ENCODE results near the gene TUBB4A. TPM values are rescaled to one million over a fixed set of nuclear protein-coding genes. Genes with fewer than 3 reads are reported as not detected.

The TUBB4A gene
- polyA plus RNA-seq, 1 donor from 2014 or later, result 17.8 TPM

- Histone ChIP-seq H3K27me3 (ENCODE audit: insufficient read depth, low read depth, low read length) (no peaks in the 10 kb centered on the region), H3F3A (ENCODE audit: insufficient read depth, low read length, poor library complexity, severe bottlenecking) (no peaks in the 10 kb centered on the region), H3K4me3 (ENCODE audit: low read length) (no peak overlapping the region), H3K79me2 (replicated peaks; ENCODE audit: insufficient read depth, low read length) (no peaks in the 10 kb centered on the region), H3K27ac (ENCODE audit: low read length) (no peak overlapping the region), H3K36me3 (ENCODE audit: insufficient read depth, low read length) (no peaks in the 10 kb centered on the region), H2AFZ (ENCODE audit: low read depth, low read length) (no peak overlapping the region), H4K20me1 (ENCODE audit: insufficient read depth) (no peaks in the 10 kb centered on the region), H3K9me2 (ENCODE audit: insufficient read depth, low read length) (no peaks in the 10 kb centered on the region), H3K9ac (ENCODE audit: low read length) (no peak overlapping the region), H3K9me3 (ENCODE audit: low read length) (no peaks in the 10 kb centered on the region), H3K4me2 (ENCODE audit: low read length) (no peak overlapping the region)
- TF ChIP-seq EP300 (conservative IDR thresholded peaks at IDR 0.05; ENCODE audit: poor library complexity, severe bottlenecking) (no peak), TAF1 (IDR thresholded peaks at IDR 0.05; ENCODE audit: low read depth) (no peak), MXI1 (conservative IDR thresholded peaks at IDR 0.05; ENCODE audit: poor library complexity, severe bottlenecking) (no peak), EZH2 (IDR thresholded peaks at IDR 0.05; ENCODE audit: borderline replicate concordance, insufficient read depth, low read length, poor library complexity, severe bottlenecking) (no peak), CTCF (IDR thresholded peaks at IDR 0.05; ENCODE audit: poor library complexity, severe bottlenecking) (no peak), REST (IDR thresholded peaks at IDR 0.05; ENCODE audit: borderline replicate concordance) (no peak), SMC3 (conservative IDR thresholded peaks at IDR 0.05; ENCODE audit: poor library complexity) (no peak), RAD21 (conservative IDR thresholded peaks at IDR 0.05) (no peak), POLR2AphosphoS5 (IDR thresholded peaks at IDR 0.05) (no peak)
Measured at GRCh38 chr19:6490134-6490533, 12.0 kb downstream of the TUBB4A start.

- Histone ChIP-seq H2AFZ (ENCODE audit: low read depth, low read length) (no peak overlapping the region), H3K79me2 (replicated peaks; ENCODE audit: insufficient read depth, low read length) (no peaks in the 10 kb centered on the region), H3K9ac (ENCODE audit: low read length) (no peak overlapping the region), H3K4me2 (ENCODE audit: low read length) (no peak overlapping the region), H3K27me3 (ENCODE audit: insufficient read depth, low read depth, low read length) (no peaks in the 10 kb centered on the region), H3K9me2 (ENCODE audit: insufficient read depth, low read length) (no peaks in the 10 kb centered on the region), H4K20me1 (ENCODE audit: insufficient read depth) (no peaks in the 10 kb centered on the region), H3K9me3 (ENCODE audit: low read length) (no peaks in the 10 kb centered on the region), H3K4me3 (ENCODE audit: low read length) (no peak overlapping the region), H3F3A (ENCODE audit: insufficient read depth, low read length, poor library complexity, severe bottlenecking) (no peaks in the 10 kb centered on the region), H3K36me3 (ENCODE audit: insufficient read depth, low read length) (no peaks in the 10 kb centered on the region), H3K27ac (ENCODE audit: low read length) (no peak overlapping the region)
- TF ChIP-seq RAD21 (conservative IDR thresholded peaks at IDR 0.05) (no peak), SMC3 (conservative IDR thresholded peaks at IDR 0.05; ENCODE audit: poor library complexity) (no peak), MXI1 (conservative IDR thresholded peaks at IDR 0.05; ENCODE audit: poor library complexity, severe bottlenecking) (no peak), REST (IDR thresholded peaks at IDR 0.05; ENCODE audit: borderline replicate concordance) (no peak), POLR2AphosphoS5 (IDR thresholded peaks at IDR 0.05) (no peak)
Measured at GRCh38 chr19:6489278-6490061, 12.6 kb downstream of the TUBB4A start.

Measured in neural cell (in vitro differentiated cells).